ENCODE measurements around the gene MYBBP1A.
"Not testable (repeated sequence)": the region's sequence is repeated elsewhere in the genome, so short reads cannot be mapped to it uniquely, and the experiment has no call there.

MYBBP1A gene

GRCh38 chr17:4594931-4595684 is 39.9 kb upstream of the MYBBP1A start:
- no peak for DNase-seq (ENCODE audit: low spot score in 2 of 2)
- H3K36me3 Mint-ChIP-seq (ENCODE audit: insufficient read depth): no peaks in the 10 kb centered on the region
- peak; percentile 19 for ATAC-seq (replicated peaks; ENCODE audit: extremely low read depth, poor library complexity, severe bottlenecking)
- H3K4me1 Mint-ChIP-seq: no peaks in the 10 kb centered on the region
- H3K27me3 Mint-ChIP-seq: peaks cover 55% of the 10 kb centered on the region
- no peak overlapping the region for H3K4me3 Mint-ChIP-seq
- no peaks in the 10 kb centered on the region for H3K9me3 Mint-ChIP-seq
- no peak overlapping the region for H3K27ac Mint-ChIP-seq (ENCODE audit: low read depth)

- Mint-ChIP-seq H3K9me3 (no peaks in the 10 kb centered on the region), H3K36me3 (ENCODE audit: insufficient read depth) (no peaks in the 10 kb centered on the region), H3K27me3 (peaks cover 53% of the 10 kb centered on the region), H3K27ac (ENCODE audit: low read depth) (no peak overlapping the region), H3K4me1 (no peaks in the 10 kb centered on the region), H3K4me3 (no peak overlapping the region)
- DNase-seq (ENCODE audit: low spot score in 2 of 2) (no peak), ATAC-seq (replicated peaks; ENCODE audit: extremely low read depth, poor library complexity, severe bottlenecking) (no peak)
These were observed 39.2 kb upstream of the MYBBP1A start for GRCh38 chr17:4594406-4594805.

- H3K27me3 Mint-ChIP-seq: peaks cover 58% of the 10 kb centered on the region
These were observed 37.8 kb upstream of the MYBBP1A start for GRCh38 chr17:4593021-4593421.

GRCh38 chr17:4592240-4593005 is 37.2 kb upstream of the MYBBP1A start:
- ATAC-seq (replicated peaks; ENCODE audit: extremely low read depth, poor library complexity, severe bottlenecking) (no peak), DNase-seq (ENCODE audit: low spot score in 2 of 2) (no peak)
- no peak overlapping the region for H3K27ac Mint-ChIP-seq (ENCODE audit: low read depth)
- peaks cover 52% of the 10 kb centered on the region for H3K27me3 Mint-ChIP-seq
- no peaks in the 10 kb centered on the region for H3K9me3 Mint-ChIP-seq
- no peaks in the 10 kb centered on the region for H3K4me1 Mint-ChIP-seq
- no peak overlapping the region for H3K4me3 Mint-ChIP-seq
- peaks cover 2% of the 10 kb centered on the region for H3K36me3 Mint-ChIP-seq (ENCODE audit: insufficient read depth)

More at GRCh38 chr17:4593021-4593421, 37.8 kb upstream of the MYBBP1A start:
- Mint-ChIP-seq H3K36me3 (ENCODE audit: insufficient read depth) (peaks cover 2% of the 10 kb centered on the region), H3K4me1 (no peaks in the 10 kb centered on the region), H3K27ac (ENCODE audit: low read depth) (no peak overlapping the region), H3K9me3 (no peaks in the 10 kb centered on the region), H3K4me3 (no peak overlapping the region)
- DNase-seq (ENCODE audit: low spot score in 2 of 2) (no peak), ATAC-seq (replicated peaks; ENCODE audit: extremely low read depth, poor library complexity, severe bottlenecking) (no peak)

- H3K9me3 Mint-ChIP-seq: no peaks in the 10 kb centered on the region
- ATAC-seq (replicated peaks; ENCODE audit: extremely low read depth, poor library complexity, severe bottlenecking) (no peak), DNase-seq (ENCODE audit: low spot score in 2 of 2) (no peak)
- peaks cover 2% of the 10 kb centered on the region for H3K36me3 Mint-ChIP-seq (ENCODE audit: insufficient read depth)
- peaks cover 54% of the 10 kb centered on the region for H3K27me3 Mint-ChIP-seq
- H3K4me3 Mint-ChIP-seq: no peak overlapping the region
- H3K4me1 Mint-ChIP-seq: no peaks in the 10 kb centered on the region
- no peak overlapping the region for H3K27ac Mint-ChIP-seq (ENCODE audit: low read depth)
These were observed 36.3 kb upstream of the MYBBP1A start for GRCh38 chr17:4591529-4591928.

- Mint-ChIP-seq H3K27me3 (peaks cover 59% of the 10 kb centered on the region), H3K4me3 (no peak overlapping the region), H3K4me1 (no peaks in the 10 kb centered on the region), H3K9me3 (no peaks in the 10 kb centered on the region), H3K36me3 (ENCODE audit: insufficient read depth) (peaks cover 2% of the 10 kb centered on the region), H3K27ac (ENCODE audit: low read depth) (no peak overlapping the region)
- ATAC-seq (replicated peaks; ENCODE audit: extremely low read depth, poor library complexity, severe bottlenecking): no peak
- DNase-seq (ENCODE audit: low spot score in 2 of 2): no peak
These were observed 35.8 kb upstream of the MYBBP1A start for GRCh38 chr17:4590981-4591453.

- not testable (repeated sequence) for ATAC-seq (replicated peaks; ENCODE audit: extremely low read depth, poor library complexity, severe bottlenecking); H3K9me3 Mint-ChIP-seq; H3K4me1 Mint-ChIP-seq; DNase-seq (ENCODE audit: low spot score in 2 of 2); H3K27ac Mint-ChIP-seq (ENCODE audit: low read depth); H3K36me3 Mint-ChIP-seq (ENCODE audit: insufficient read depth); H3K4me3 Mint-ChIP-seq
- peaks cover 69% of the 10 kb centered on the region for H3K27me3 Mint-ChIP-seq
These were observed 34.9 kb upstream of the MYBBP1A start for GRCh38 chr17:4590042-4590441.

- Mint-ChIP-seq H3K27me3 (peaks cover 71% of the 10 kb centered on the region), H3K36me3 (ENCODE audit: insufficient read depth) (peaks cover 2% of the 10 kb centered on the region), H3K4me3 (no peak overlapping the region), H3K9me3 (no peaks in the 10 kb centered on the region), H3K27ac (ENCODE audit: low read depth) (no peak overlapping the region), H3K4me1 (peaks cover 6% of the 10 kb centered on the region)
- DNase-seq (ENCODE audit: low spot score in 2 of 2): no peak
- ATAC-seq (replicated peaks; ENCODE audit: extremely low read depth, poor library complexity, severe bottlenecking): no peak
These were observed 33.9 kb upstream of the MYBBP1A start for GRCh38 chr17:4588898-4589625.

GRCh38 chr17:4588391-4588790 is 33.2 kb upstream of the MYBBP1A start:
- H3K4me1 Mint-ChIP-seq: peaks cover 11% of the 10 kb centered on the region
- no peak overlapping the region for H3K4me3 Mint-ChIP-seq
- H3K27ac Mint-ChIP-seq (ENCODE audit: low read depth): no peak overlapping the region
- DNase-seq (ENCODE audit: low spot score in 2 of 2) (no peak), ATAC-seq (replicated peaks; ENCODE audit: extremely low read depth, poor library complexity, severe bottlenecking) (no peak)
- peaks cover 2% of the 10 kb centered on the region for H3K36me3 Mint-ChIP-seq (ENCODE audit: insufficient read depth)
- peaks cover 71% of the 10 kb centered on the region for H3K27me3 Mint-ChIP-seq
- H3K9me3 Mint-ChIP-seq: no peaks in the 10 kb centered on the region

GRCh38 chr17:4587803-4588202 is 32.6 kb upstream of the MYBBP1A start:
- no peak for ATAC-seq (replicated peaks; ENCODE audit: extremely low read depth, poor library complexity, severe bottlenecking)
- H3K27me3 Mint-ChIP-seq: peaks cover 76% of the 10 kb centered on the region
- no peak overlapping the region for H3K4me3 Mint-ChIP-seq
- no peaks in the 10 kb centered on the region for H3K9me3 Mint-ChIP-seq
- H3K36me3 Mint-ChIP-seq (ENCODE audit: insufficient read depth): peaks cover 2% of the 10 kb centered on the region
- DNase-seq (ENCODE audit: low spot score in 2 of 2): no peak
- H3K27ac Mint-ChIP-seq (ENCODE audit: low read depth): no peak overlapping the region
- H3K4me1 Mint-ChIP-seq: peaks cover 11% of the 10 kb centered on the region

- Mint-ChIP-seq H3K27me3 (peaks cover 76% of the 10 kb centered on the region), H3K27ac (ENCODE audit: low read depth) (no peak overlapping the region), H3K4me3 (no peak overlapping the region), H3K36me3 (ENCODE audit: insufficient read depth) (peaks cover 2% of the 10 kb centered on the region), H3K4me1 (peaks cover 11% of the 10 kb centered on the region), H3K9me3 (no peaks in the 10 kb centered on the region)
- no peak for ATAC-seq (replicated peaks; ENCODE audit: extremely low read depth, poor library complexity, severe bottlenecking)
- no peak for DNase-seq (ENCODE audit: low spot score in 2 of 2)
These were observed 32.0 kb upstream of the MYBBP1A start for GRCh38 chr17:4587195-4587594.

- Mint-ChIP-seq H3K36me3 (ENCODE audit: insufficient read depth) (peaks cover 2% of the 10 kb centered on the region), H3K27me3 (peaks cover 81% of the 10 kb centered on the region), H3K4me1 (peaks cover 11% of the 10 kb centered on the region), H3K9me3 (no peaks in the 10 kb centered on the region), H3K27ac (ENCODE audit: low read depth) (no peak overlapping the region), H3K4me3 (no peak overlapping the region)
- DNase-seq (ENCODE audit: low spot score in 2 of 2) (no peak), ATAC-seq (replicated peaks; ENCODE audit: extremely low read depth, poor library complexity, severe bottlenecking) (no peak)
These were observed 30.9 kb upstream of the MYBBP1A start for GRCh38 chr17:4586043-4586442.
